ENCODE measurements around the gene SH2D3A. TPM values are rescaled to one million over a fixed set of nuclear protein-coding genes. Genes with fewer than 3 reads are reported as not detected.
A peak's percentile ranks its signal among the peaks of the same experiment; 100 is the strongest.
"Not testable (repeated sequence)": the region's sequence is repeated elsewhere in the genome, so short reads cannot be mapped to it uniquely, and the experiment has no call there.

SH2D3A gene
- total RNA-seq, 1 experiment from 2014 or later = 75.7 TPM

DNA sequence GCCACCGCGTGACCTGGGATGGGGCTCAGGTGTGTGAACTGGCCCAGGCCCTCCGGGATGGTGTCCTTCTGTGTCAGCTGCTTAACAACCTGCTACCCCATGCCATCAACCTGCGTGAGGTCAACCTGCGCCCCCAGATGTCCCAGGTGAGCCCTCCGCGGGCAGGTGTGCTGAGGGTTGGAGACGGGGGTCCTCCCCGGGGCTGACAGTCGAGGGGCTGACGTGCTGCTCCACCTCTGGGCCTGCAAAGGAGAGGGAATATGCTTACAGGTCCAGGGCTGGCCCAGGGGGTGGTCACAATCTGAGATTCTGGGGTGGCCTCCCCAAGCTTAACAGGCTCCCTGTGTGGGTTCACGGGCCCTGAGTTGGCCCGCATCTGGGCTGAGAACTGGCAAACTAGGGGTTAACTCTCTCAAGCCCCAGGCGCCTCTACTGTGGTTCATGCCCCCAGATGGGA lies 5.7 kb upstream of the SH2D3A start (continued):
- TF ChIP-seq YY1 (IDR thresholded peaks at IDR 0.05; ENCODE audit: extremely low read depth, insufficient replicate concordance, low read depth, low read length) = no peak
- TF ChIP-seq, protein P1, sequence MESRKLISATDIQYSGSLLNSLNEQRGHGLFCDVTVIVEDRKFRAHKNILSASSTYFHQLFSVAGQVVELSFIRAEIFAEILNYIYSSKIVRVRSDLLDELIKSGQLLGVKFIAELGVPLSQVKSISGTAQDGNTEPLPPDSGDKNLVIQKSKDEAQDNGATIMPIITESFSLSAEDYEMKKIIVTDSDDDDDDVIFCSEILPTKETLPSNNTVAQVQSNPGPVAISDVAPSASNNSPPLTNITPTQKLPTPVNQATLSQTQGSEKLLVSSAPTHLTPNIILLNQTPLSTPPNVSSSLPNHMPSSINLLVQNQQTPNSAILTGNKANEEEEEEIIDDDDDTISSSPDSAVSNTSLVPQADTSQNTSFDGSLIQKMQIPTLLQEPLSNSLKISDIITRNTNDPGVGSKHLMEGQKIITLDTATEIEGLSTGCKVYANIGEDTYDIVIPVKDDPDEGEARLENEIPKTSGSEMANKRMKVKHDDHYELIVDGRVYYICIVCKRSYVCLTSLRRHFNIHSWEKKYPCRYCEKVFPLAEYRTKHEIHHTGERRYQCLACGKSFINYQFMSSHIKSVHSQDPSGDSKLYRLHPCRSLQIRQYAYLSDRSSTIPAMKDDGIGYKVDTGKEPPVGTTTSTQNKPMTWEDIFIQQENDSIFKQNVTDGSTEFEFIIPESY (IDR thresholded peaks at IDR 0.05; ENCODE audit: extremely low read depth, insufficient replicate concordance, low read length) = no peak
- no peak for TF ChIP-seq ELF1 (IDR thresholded peaks at IDR 0.05; ENCODE audit: borderline replicate concordance, low read depth)
- TF ChIP-seq TCF7L2 (IDR thresholded peaks at IDR 0.05; ENCODE audit: borderline replicate concordance, extremely low read depth, insufficient read depth, insufficient read length) = no peak
- TF ChIP-seq SIN3A (IDR thresholded peaks at IDR 0.05; ENCODE audit: low read depth) = no peak
- TF ChIP-seq ZNF274 (IDR thresholded peaks at IDR 0.05; ENCODE audit: low read depth, low read length) = no peak

DNA sequence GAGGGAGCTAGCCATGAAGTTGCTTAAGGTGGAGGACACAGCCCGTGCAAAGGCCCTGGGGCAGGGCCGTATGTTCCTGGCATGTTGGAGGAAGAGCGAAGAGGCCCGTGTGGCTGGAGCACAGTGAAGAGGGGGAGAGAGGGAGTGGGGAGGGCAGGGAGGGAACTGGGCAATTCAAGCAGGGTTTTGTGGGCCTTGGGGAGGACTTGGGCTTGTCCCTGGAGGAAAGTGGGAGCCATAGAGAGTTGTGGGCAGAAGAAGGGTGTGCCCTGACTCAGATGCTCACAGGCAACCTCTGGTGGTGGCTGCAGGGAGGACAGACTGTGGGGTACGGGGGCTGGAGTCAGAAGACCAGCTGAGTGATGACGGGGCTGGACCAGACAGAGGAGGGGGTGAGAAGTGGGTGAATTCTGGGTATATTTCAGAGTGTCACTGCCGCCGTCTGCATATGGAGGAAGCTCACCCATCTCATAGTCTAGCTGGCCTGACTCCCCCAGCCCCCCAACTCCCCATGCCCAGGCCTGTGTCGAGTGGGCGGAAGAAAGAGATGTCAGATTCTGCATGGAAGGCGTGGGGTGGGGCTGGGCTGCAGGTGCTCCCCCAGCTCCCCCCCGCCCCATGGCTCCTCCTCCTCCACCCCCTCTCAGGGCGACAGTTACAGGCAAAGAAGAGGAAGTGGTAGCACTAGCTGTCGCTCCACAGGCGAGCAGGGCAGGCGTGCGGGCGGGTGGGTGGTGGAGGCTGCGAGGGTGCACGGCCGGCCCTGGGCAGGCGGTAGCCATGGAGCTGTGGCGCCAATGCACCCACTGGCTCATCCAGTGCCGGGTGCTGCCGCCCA lies 5.0 kb upstream of the SH2D3A start, which contains the start of gene VAV1:
VAV1 (plus strand) TSS at position 681 of the 838 bp plus-strand sequence; CDS start at position 781, 100 bp downstream.
- Histone ChIP-seq H3K4me1 (ENCODE audit: control insufficient read depth in 1 of 2, insufficient read depth in 2 of 2, low read length in 2 of 2) (peaks cover 4 to 16% of the 10 kb centered on the region in 2 experiments; a peak in 2 of 4 replicates), H3K36me3 (ENCODE audit: control insufficient read depth in 1 of 2, insufficient read depth in 2 of 2, low read length in 2 of 2) (no peaks in the 10 kb centered on the region), H3K9ac (ENCODE audit: low read length) (no peak within 1 kb of the TSS), H4K20me1 (ENCODE audit: insufficient read depth) (no peaks in the 10 kb centered on the region), H3K4me3 (replicated peaks in 1 of 2; ENCODE audit: low read depth in 1 of 2, low read length in 2 of 2) (no peak within 1 kb of the TSS), H3K9me3 (ENCODE audit: control insufficient read depth in 1 of 2, insufficient read depth in 1 of 2, low read depth in 1 of 2, low read length in 2 of 2) (no peaks in the 10 kb centered on the region), H3K27me3 (ENCODE audit: insufficient read depth, low read length) (no peaks in the 10 kb centered on the region), H3K79me2 (ENCODE audit: insufficient read depth, low read length) (0 out of 2 replicates have a peak, but pooled peaks cover under 1% of the 10 kb centered on the region), H3K9me2 (ENCODE audit: insufficient read depth) (no peaks in the 10 kb centered on the region), H2AFZ (ENCODE audit: low read depth, low read length, poor library complexity, severe bottlenecking) (no peak within 1 kb of the TSS), H3K4me2 (ENCODE audit: low read length) (no peak within 1 kb of the TSS), H3K27ac (ENCODE audit: low read depth, low read length) (no peak within 1 kb of the TSS)
- no TSS peak for BruUV-seq (replicated peaks)
- POLR2A ChIA-PET = no interaction called here
- no peak for DNase-seq (ENCODE audit: low read depth, low spot score)
- TF ChIP-seq, protein P2, sequence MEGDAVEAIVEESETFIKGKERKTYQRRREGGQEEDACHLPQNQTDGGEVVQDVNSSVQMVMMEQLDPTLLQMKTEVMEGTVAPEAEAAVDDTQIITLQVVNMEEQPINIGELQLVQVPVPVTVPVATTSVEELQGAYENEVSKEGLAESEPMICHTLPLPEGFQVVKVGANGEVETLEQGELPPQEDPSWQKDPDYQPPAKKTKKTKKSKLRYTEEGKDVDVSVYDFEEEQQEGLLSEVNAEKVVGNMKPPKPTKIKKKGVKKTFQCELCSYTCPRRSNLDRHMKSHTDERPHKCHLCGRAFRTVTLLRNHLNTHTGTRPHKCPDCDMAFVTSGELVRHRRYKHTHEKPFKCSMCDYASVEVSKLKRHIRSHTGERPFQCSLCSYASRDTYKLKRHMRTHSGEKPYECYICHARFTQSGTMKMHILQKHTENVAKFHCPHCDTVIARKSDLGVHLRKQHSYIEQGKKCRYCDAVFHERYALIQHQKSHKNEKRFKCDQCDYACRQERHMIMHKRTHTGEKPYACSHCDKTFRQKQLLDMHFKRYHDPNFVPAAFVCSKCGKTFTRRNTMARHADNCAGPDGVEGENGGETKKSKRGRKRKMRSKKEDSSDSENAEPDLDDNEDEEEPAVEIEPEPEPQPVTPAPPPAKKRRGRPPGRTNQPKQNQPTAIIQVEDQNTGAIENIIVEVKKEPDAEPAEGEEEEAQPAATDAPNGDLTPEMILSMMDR (IDR thresholded peaks at IDR 0.05 in 2 of 3, conservative IDR thresholded peaks at IDR 0.05 in 1 of 3; ENCODE audit: borderline replicate concordance in 1 of 3, insufficient read depth in 1 of 3, low read depth in 2 of 3, low read length in 2 of 3) = peak in 2 of 3 experiments; percentile 20 to 38; a peak in 2 of 6 replicates
- no peak for TF ChIP-seq EZH2phosphoT487 (IDR thresholded peaks at IDR 0.05; ENCODE audit: borderline replicate concordance)
- CTCF ChIA-PET = no interaction called here
- intact Hi-C loops (cut with micrococcal nuclease) = no loop called here
- RAD21 ChIA-PET (ENCODE audit: low non-redundant PET in 1 of 2, low total read pairs in 2 of 2, uncharacterized antibody in 2 of 2, unreplicated experiment in 2 of 2) = interaction anchor here in 1 of 2 experiments (0.6 kb wide), 1 partner anchor 12 kb away, joined by 5 read pairs; no protein-coding TSS in a partner anchor
- ATAC-seq = no peak

DNA sequence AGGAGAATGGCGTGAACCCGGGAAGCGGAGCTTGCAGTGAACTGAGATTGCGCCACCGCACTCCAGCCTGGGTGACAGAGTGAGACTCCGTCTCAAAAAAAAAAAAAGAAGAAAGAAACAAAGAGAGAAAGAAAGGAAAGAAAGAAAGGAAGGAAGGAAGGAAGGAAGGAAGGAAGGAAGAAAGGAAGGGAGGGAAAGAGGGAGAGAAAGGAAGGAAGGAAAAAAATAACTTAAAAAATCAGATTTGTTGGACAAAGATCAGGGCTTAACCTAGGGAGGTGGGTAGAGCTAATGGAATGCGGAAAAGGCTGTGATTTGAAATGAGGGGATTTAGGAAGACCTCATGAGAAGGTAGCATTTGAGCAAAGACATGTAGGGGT lies 4.4 kb upstream of the SH2D3A start:
- H3K9me2 ChIP-seq (ENCODE audit: insufficient read depth); H3K9me3 ChIP-seq (ENCODE audit: control insufficient read depth in 1 of 2, insufficient read depth in 1 of 2, low read depth in 1 of 2, low read length in 2 of 2); H3K9ac ChIP-seq (ENCODE audit: low read length); H4K20me1 ChIP-seq (ENCODE audit: insufficient read depth); H2AFZ ChIP-seq (ENCODE audit: low read depth, low read length, poor library complexity, severe bottlenecking); intact Hi-C loops (cut with micrococcal nuclease); DNase-seq (ENCODE audit: low read depth, low spot score); ATAC-seq; H3K4me2 ChIP-seq (ENCODE audit: low read length); H3K27me3 ChIP-seq (ENCODE audit: insufficient read depth, low read length); H3K36me3 ChIP-seq (ENCODE audit: control insufficient read depth in 1 of 2, insufficient read depth in 2 of 2, low read length in 2 of 2); H3K4me3 ChIP-seq (replicated peaks in 1 of 2; ENCODE audit: low read depth in 1 of 2, low read length in 2 of 2); POLR2A ChIA-PET; BruUV-seq (replicated peaks); H3K27ac ChIP-seq (ENCODE audit: low read depth, low read length); H3K79me2 ChIP-seq (ENCODE audit: insufficient read depth, low read length): not testable (repeated sequence)
- RAD21 ChIA-PET (ENCODE audit: low non-redundant PET in 1 of 2, low total read pairs in 2 of 2, uncharacterized antibody in 2 of 2, unreplicated experiment in 2 of 2) = interaction anchor here in 1 of 2 experiments (0.7 kb wide), 1 partner anchor 54 kb away, joined by 4 read pairs; no protein-coding TSS in a partner anchor
- CTCF ChIA-PET = interaction anchor here (1.1 kb wide), 1 partner anchor 92 kb away, joined by 5 read pairs; no protein-coding TSS in a partner anchor
- peaks cover 4 to 16% of the 10 kb centered on the region in 2 experiments; a peak in 2 of 4 replicates for H3K4me1 ChIP-seq (ENCODE audit: control insufficient read depth in 1 of 2, insufficient read depth in 2 of 2, low read length in 2 of 2)

Data from HCT116 (cell line).